Activated CD8-positive, alpha-beta memory T cell treated with anti-CD3 and anti-CD28 coated beads, Interleukin-2, amount 50 U/mL, for 1 hour (primary cell): Measurements from ENCODE around the gene PDX1.

ENCODE experiments used
- DNase-seq: peaks from one replicate; pipeline ENCODE4 v3.0.0-alpha.2; 2020; ENCODE audit errors: extremely low read depth

Gene PDX1

GRCh38 chr13:27922883-27923612 lies 3.2 kb downstream of the PDX1 start:
- no peak for DNase-seq

- DNase-seq = no peak
Measured at GRCh38 chr13:27923794-27924528, 4.2 kb downstream of the PDX1 start.

GRCh38 chr13:27924529-27925141 lies 4.8 kb downstream of the PDX1 start:
- DNase-seq = no peak

- no peak for DNase-seq
Measured at GRCh38 chr13:27925220-27925991, 5.6 kb downstream of the PDX1 start.

GRCh38 chr13:27926644-27927434 lies 7.0 kb downstream of the PDX1 start:
- DNase-seq = no peak

GRCh38 chr13:27927444-27928352 lies 7.9 kb downstream of the PDX1 start:
- no peak for DNase-seq

GRCh38 chr13:27928353-27928804 lies 8.6 kb downstream of the PDX1 start:
- no peak for DNase-seq

- DNase-seq = no peak
Measured at GRCh38 chr13:27928805-27929753, 9.3 kb downstream of the PDX1 start.

GRCh38 chr13:27929868-27930267 lies 10.1 kb downstream of the PDX1 start:
- no peak for DNase-seq

GRCh38 chr13:27933118-27933517 lies 13.3 kb downstream of the PDX1 start:
- no peak for DNase-seq

GRCh38 chr13:27933580-27934328 lies 14.0 kb downstream of the PDX1 start:
- no peak for DNase-seq

- no peak for DNase-seq
Measured at GRCh38 chr13:27942972-27943371, 23.2 kb downstream of the PDX1 start.

- no peak for DNase-seq
Measured at GRCh38 chr13:27952876-27953675, 33.3 kb downstream of the PDX1 start.

GRCh38 chr13:27953676-27954405 lies 34.0 kb downstream of the PDX1 start:
- no peak for DNase-seq

GRCh38 chr13:27954406-27954851 lies 34.6 kb downstream of the PDX1 start:
- no peak for DNase-seq

GRCh38 chr13:27955014-27955591 lies 35.3 kb downstream of the PDX1 start:
- DNase-seq = no peak
